HCT116 (cell line): ENCODE data around the gene VSTM2B. TPM values are rescaled to one million over a fixed set of nuclear protein-coding genes. Genes with fewer than 3 reads are reported as not detected.

Experiments
- ATAC-seq: fragments of 200-7000 bp; cut with Tn5 transposase; 2 replicates; pipeline ENCODE4 v1.9.1; 2020; ENCODE audit warnings: mild to moderate bottlenecking, moderate library complexity
- BruUV-seq: library from RNA; stranded (reverse); fragments of 400-500 nt; replicated peaks from 2 replicates; lab custom pipeline; 2021; lab: Mats Ljungman, UMichigan
- CTCF ChIA-PET: fragments of 300-600 bp; sonication (Branson Sonifier 250); formaldehyde crosslinking; loops from one replicate; lab custom pipeline; 2021; ENCODE audit warnings: antibody characterized with exemption; lab: Charles Lee
- POLR2A ChIA-PET: fragments of 300-600, 350-600 bp; sonication (Branson Sonifier 250); formaldehyde crosslinking; loops from one replicate; lab custom pipeline; 2021; ENCODE audit warnings: antibody characterized with exemption; lab: Charles Lee
- RAD21 ChIA-PET, 2 experiments: fragments of 300-600 bp; sonication (Branson Sonifier 250); formaldehyde crosslinking; loops; one replicate each; lab custom pipeline; 2023; ENCODE audit warnings: low total read pairs in 2 of 2; ENCODE audit not compliant: uncharacterized antibody in 2 of 2, unreplicated experiment in 2 of 2, low non-redundant PET in 1 of 2; lab: Charles Lee
- DNase-seq: peaks from one replicate; pipeline ENCODE4 v3.0.0-alpha.2; 2010; ENCODE audit warnings: low read depth, low spot score
- H2AFZ ChIP-seq: fragments of 200-600 bp; shearing (Covaris generic), sonication (generic); 2 replicates; pipeline ENCODE4 v1.6.1; 2017; ENCODE audit warnings: low read depth, mixed run types, mixed read lengths, antibody characterized with exemption, low read length; ENCODE audit not compliant: poor library complexity, severe bottlenecking
- H3K27ac ChIP-seq: 2 replicates; pipeline ENCODE4 v1.5.1; 2012; ENCODE audit warnings: low read depth, low read length
- H3K27me3 ChIP-seq: fragments of 200-600 bp; sonication (generic); 2 replicates; pipeline ENCODE4 v1.6.1; 2016; ENCODE audit warnings: mixed run types, low read length, mixed read lengths; ENCODE audit not compliant: insufficient read depth
- H3K36me3 ChIP-seq, 2 experiments: fragments of 200-500 bp in 1 of 2; fragments of 200-600 bp in 1 of 2; sonication (Bioruptor generic) in 1 of 2; sonication (generic) in 1 of 2; 2 replicates each; pipeline versions ENCODE4 v1.5.1 to v1.6.1; 2014 to 2016; ENCODE audit warnings: low read length in 2 of 2, inconsistent platforms in 1 of 2, mixed read lengths in 1 of 2, mixed run types in 1 of 2; ENCODE audit not compliant: insufficient read depth in 2 of 2, control insufficient read depth in 1 of 2
- H3K4me1 ChIP-seq, 2 experiments: fragments of 200-600 bp in 1 of 2; sonication (generic) in 1 of 2; 2 replicates each; pipeline versions ENCODE4 v1.5.1 to v1.6.1; 2012 to 2017; ENCODE audit warnings: low read length in 2 of 2, inconsistent platforms in 1 of 2, mild to moderate bottlenecking in 1 of 2, mixed read lengths in 1 of 2, mixed run types in 1 of 2, moderate library complexity in 1 of 2; ENCODE audit not compliant: insufficient read depth in 2 of 2, control insufficient read depth in 1 of 2
- H3K4me2 ChIP-seq: fragments of 200-600 bp; sonication (generic); 2 replicates; pipeline ENCODE4 v1.6.1; 2017; ENCODE audit warnings: mixed run types, low read length, mixed read lengths
- H3K4me3 ChIP-seq, 2 experiments: fragments of 200-600 bp in 1 of 2; sonication (generic) in 1 of 2; replicated peaks in 1 of 2; 2 replicates each; pipeline ENCODE4 v1.5.1; 2011 to 2016; ENCODE audit warnings: low read length in 2 of 2, control low read depth in 1 of 2, low read depth in 1 of 2, mild to moderate bottlenecking in 1 of 2, mixed read lengths in 1 of 2, mixed run types in 1 of 2
- H3K79me2 ChIP-seq: fragments of 200-600 bp; sonication (generic); 2 replicates; pipeline ENCODE4 v1.6.1; 2017; ENCODE audit warnings: mild to moderate bottlenecking, mixed run types, low read length, moderate library complexity, mixed read lengths; ENCODE audit not compliant: insufficient read depth
- H3K9ac ChIP-seq: fragments of 200-600 bp; sonication (generic); 2 replicates; pipeline ENCODE4 v1.6.1; 2016; ENCODE audit warnings: low read length, mixed read lengths
- H3K9me2 ChIP-seq: fragments of 200-600 bp; sonication (generic), shearing (Covaris generic); 2 replicates; pipeline ENCODE4 v1.6.1; 2017; ENCODE audit warnings: mixed run types, mild to moderate bottlenecking, moderate library complexity; ENCODE audit not compliant: insufficient read depth
- H3K9me3 ChIP-seq, 2 experiments: fragments of 200-500 bp in 1 of 2; fragments of 200-600 bp in 1 of 2; sonication (Bioruptor generic) in 1 of 2; sonication (generic) in 1 of 2; 2 replicates each; pipeline ENCODE4 v1.6.1; 2014 to 2017; ENCODE audit warnings: low read length in 2 of 2, mixed read lengths in 2 of 2, inconsistent platforms in 1 of 2, low read depth in 1 of 2, mild to moderate bottlenecking in 1 of 2, mixed run types in 1 of 2, moderate library complexity in 1 of 2; ENCODE audit not compliant: control insufficient read depth in 1 of 2, insufficient read depth in 1 of 2
- H4K20me1 ChIP-seq: fragments of 200-600 bp; sonication (generic), shearing (Covaris generic); 2 replicates; pipeline ENCODE4 v1.6.1; 2017; ENCODE audit warnings: mixed run types, mild to moderate bottlenecking, moderate library complexity; ENCODE audit not compliant: insufficient read depth
- CTCF ChIP-seq, 3 experiments: fragments of 200-600 bp in 1 of 3; sonication (generic) in 1 of 3; IDR thresholded peaks in 2 of 3; conservative IDR thresholded peaks in 1 of 3; 2 replicates each; pipeline ENCODE4 v1.5.1; 2012 to 2017; ENCODE audit warnings: low read depth in 2 of 3, low read length in 2 of 3, antibody characterized with exemption in 1 of 3, borderline replicate concordance in 1 of 3, control low read depth in 1 of 3, mild to moderate bottlenecking in 1 of 3, mixed read lengths in 1 of 3, mixed run types in 1 of 3, moderate library complexity in 1 of 3; ENCODE audit not compliant: insufficient read depth in 1 of 3
- ELF1 ChIP-seq: IDR thresholded peaks from 2 replicates; pipeline ENCODE4 v1.6.1; 2012; ENCODE audit warnings: low read depth, borderline replicate concordance
- EZH2 ChIP-seq: fragments of 200-600 bp; sonication (generic); IDR thresholded peaks from 2 replicates; pipeline ENCODE4 v1.6.1; 2017; ENCODE audit warnings: antibody characterized with exemption, mixed run types
- EZH2phosphoT487 ChIP-seq: fragments of 200-600 bp; IDR thresholded peaks from 2 replicates; pipeline ENCODE4 v1.6.1; 2018; ENCODE audit warnings: antibody characterized with exemption, borderline replicate concordance
- FOSL1 ChIP-seq: IDR thresholded peaks from 2 replicates; pipeline ENCODE4 v1.6.1; 2012; ENCODE audit warnings: low read depth
- JUND ChIP-seq: IDR thresholded peaks from 2 replicates; pipeline ENCODE4 v1.6.1; 2012
- RAD21 ChIP-seq: IDR thresholded peaks from 2 replicates; pipeline ENCODE4 v1.6.1; 2012; ENCODE audit warnings: low read depth, mild to moderate bottlenecking
- REST ChIP-seq: IDR thresholded peaks from 2 replicates; pipeline ENCODE4 v1.6.1; 2012; ENCODE audit warnings: low read depth
- SIN3A ChIP-seq: IDR thresholded peaks from 2 replicates; pipeline ENCODE4 v1.6.1; 2012; ENCODE audit warnings: low read depth
- SP1 ChIP-seq: IDR thresholded peaks from 2 replicates; pipeline ENCODE4 v1.6.1; 2012; ENCODE audit warnings: low read depth
- SRF ChIP-seq: IDR thresholded peaks from 2 replicates; pipeline ENCODE4 v1.6.1; 2012; ENCODE audit warnings: low read depth
- TCF7L2 ChIP-seq: IDR thresholded peaks from 2 replicates; pipeline ENCODE4 v1.7.0; 2011; ENCODE audit warnings: borderline replicate concordance, inconsistent platforms; ENCODE audit not compliant: insufficient read depth, insufficient read length; ENCODE audit errors: extremely low read depth
- ZBTB33 ChIP-seq: IDR thresholded peaks from 2 replicates; pipeline ENCODE4 v1.6.1; 2011; ENCODE audit warnings: mild to moderate bottlenecking, low read length, moderate library complexity; ENCODE audit not compliant: insufficient replicate concordance; ENCODE audit errors: extremely low read depth
- ZFX ChIP-seq: fragments of 450-650 bp; IDR thresholded peaks from 2 replicates; pipeline ENCODE4 v1.6.1; 2017
- intact Hi-C: fragments of 100-400 bp; cut with micrococcal nuclease; formaldehyde crosslinking; loops from 2 replicates; pipeline ENCODE4 v1.10.0; 2022
- total RNA-seq: library from RNA; stranded (reverse); gene quantifications from one replicate; pipeline ENCODE4 v1.2.1, GENCODE V29; 2021; ENCODE audit not compliant: unreplicated experiment

Gene VSTM2B
- total RNA-seq, 1 experiment from 2014 or later: not detected

DNA sequence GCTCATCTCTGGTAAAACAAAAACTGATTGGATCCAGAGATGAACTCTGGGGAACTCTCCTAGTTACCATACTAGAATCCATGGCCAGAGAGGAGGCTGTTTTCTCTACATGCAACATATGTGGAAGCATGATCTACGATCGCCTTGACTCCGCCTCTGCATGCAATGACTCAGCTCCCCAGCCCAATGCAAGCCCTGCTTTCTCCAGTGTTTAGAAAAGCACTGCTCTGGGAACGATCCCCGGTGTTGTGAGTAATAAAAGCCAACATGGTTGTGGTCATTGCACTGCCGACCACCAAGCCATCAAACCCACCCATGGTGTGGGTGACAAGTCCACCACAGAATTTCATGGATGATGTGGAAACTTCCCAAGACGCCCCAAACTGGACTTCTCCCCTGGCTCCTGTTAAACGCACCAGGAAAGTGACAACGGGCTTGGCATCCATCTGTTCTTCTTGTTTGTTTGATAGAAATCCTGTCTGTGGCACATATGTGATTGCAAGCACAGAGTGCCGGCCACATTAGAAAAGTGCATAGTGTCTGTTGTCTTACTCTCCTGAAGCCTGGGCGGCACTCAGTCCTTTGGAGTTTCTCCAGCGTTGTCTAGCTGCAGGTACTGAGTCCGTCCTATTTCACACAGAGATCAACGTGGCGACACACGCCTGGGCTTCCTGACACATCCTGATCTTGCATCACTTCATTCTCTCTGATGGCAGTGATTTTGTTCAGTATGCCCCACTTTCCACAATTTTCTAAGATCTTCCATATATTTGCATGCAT, 36.4 kb upstream of the VSTM2B start:
- CTCF ChIA-PET: interaction anchor here (0.9 to 2.3 kb wide), 2 partner anchors 11 to 38 kb away, joined by 4 to 8 read pairs; no protein-coding TSS in a partner anchor
- RAD21 ChIA-PET: no interaction called here
- intact Hi-C loops: no loop called here
- Histone ChIP-seq H3K27ac (no peak overlapping the region), H4K20me1 (no peaks in the 10 kb centered on the region), H3K9ac (no peak overlapping the region), H3K9me2 (no peaks in the 10 kb centered on the region), H3K27me3 (peaks cover 32% of the 10 kb centered on the region), H3K9me3 (no peaks in the 10 kb centered on the region), H3K4me1 (no peaks in the 10 kb centered on the region), H3K36me3 (no peaks in the 10 kb centered on the region), H2AFZ (no peak overlapping the region), H3K79me2 (no peaks in the 10 kb centered on the region), H3K4me2 (no peak overlapping the region), H3K4me3 (no peak overlapping the region)
- TF ChIP-seq REST: no peak
- TF ChIP-seq TCF7L2: no peak
- TF ChIP-seq ELF1: no peak
- TF ChIP-seq CTCF (IDR thresholded peaks at IDR 0.05 in 2 of 3, conservative IDR thresholded peaks at IDR 0.05 in 1 of 3; ENCODE audit: borderline replicate concordance in 1 of 3, insufficient read depth in 1 of 3, low read depth in 2 of 3, low read length in 2 of 3): no peak
- TF ChIP-seq SIN3A: no peak
- no peak for TF ChIP-seq RAD21
- TF ChIP-seq ZBTB33: no peak
- no peak for TF ChIP-seq EZH2phosphoT487
- no peak for TF ChIP-seq ZFX
- no peak for TF ChIP-seq EZH2
- TF ChIP-seq FOSL1: no peak
- TF ChIP-seq JUND: no peak
- no peak for TF ChIP-seq SRF
- TF ChIP-seq SP1: no peak
- BruUV-seq: no TSS peak
- DNase-seq (no peak), ATAC-seq (no peak)
- POLR2A ChIA-PET: no interaction called here
